H9 (cell line): Measurements from ENCODE around the gene TOMM22. TPM values are rescaled to one million over a fixed set of nuclear protein-coding genes. Genes with fewer than 3 reads are reported as not detected.

ENCODE experiments used
- DNase-seq: peaks from one replicate; pipeline ENCODE4 v3.0.0-alpha.2; 2017
- H2AFZ ChIP-seq: one replicate; pipeline ENCODE4 v1.6.1; 2013; ENCODE audit warnings: mild to moderate bottlenecking, low read length, control low read depth, moderate library complexity
- H2AK5ac ChIP-seq: 2 replicates; pipeline ENCODE4 v1.6.1; 2013; ENCODE audit warnings: low read length, control low read depth, mixed read lengths; ENCODE audit not compliant: insufficient read length
- H2BK120ac ChIP-seq: one replicate; pipeline ENCODE4 v1.6.1; 2013; ENCODE audit warnings: low read depth, mild to moderate bottlenecking, low read length, control low read depth, inconsistent platforms; ENCODE audit not compliant: poor library complexity, severe bottlenecking
- H2BK12ac ChIP-seq: 2 replicates; pipeline ENCODE4 v1.6.1; 2013; ENCODE audit warnings: low read length, control low read depth, mixed read lengths, low read depth; ENCODE audit not compliant: insufficient read length
- H2BK15ac ChIP-seq: 2 replicates; pipeline ENCODE4 v1.6.1; 2013; ENCODE audit warnings: low read depth, low read length, control low read depth
- H2BK20ac ChIP-seq: one replicate; pipeline ENCODE4 v1.6.1; 2013; ENCODE audit warnings: low read depth, mild to moderate bottlenecking, low read length, control low read depth, inconsistent platforms; ENCODE audit not compliant: poor library complexity, severe bottlenecking
- H2BK5ac ChIP-seq: 2 replicates; pipeline ENCODE4 v1.6.1; 2013; ENCODE audit warnings: low read length, control low read depth, mixed read lengths; ENCODE audit not compliant: insufficient read length
- H3K14ac ChIP-seq: 2 replicates; pipeline ENCODE4 v1.6.1; 2013; ENCODE audit warnings: low read length, control low read depth; ENCODE audit not compliant: insufficient read depth
- H3K18ac ChIP-seq: 2 replicates; pipeline ENCODE4 v1.6.1; 2013; ENCODE audit warnings: low read depth, mild to moderate bottlenecking, mixed read lengths, low read length, control low read depth; ENCODE audit not compliant: insufficient read length
- H3K23ac ChIP-seq: 2 replicates; pipeline ENCODE4 v1.6.1; 2013; ENCODE audit warnings: low read length, control low read depth, mixed read lengths, low read depth; ENCODE audit not compliant: insufficient read length
- H3K23me2 ChIP-seq: 2 replicates; pipeline ENCODE4 v1.6.1; 2013; ENCODE audit warnings: low read depth, mild to moderate bottlenecking, mixed read lengths, low read length, control low read depth; ENCODE audit not compliant: insufficient read length, poor library complexity, severe bottlenecking
- H3K27ac ChIP-seq: 2 replicates; pipeline ENCODE4 v1.5.1; 2013; ENCODE audit warnings: low read length, control low read depth, mixed read lengths, low read depth; ENCODE audit not compliant: insufficient read length
- H3K27me3 ChIP-seq: 2 replicates; pipeline ENCODE4 v1.6.1; 2013; ENCODE audit warnings: low read length, control low read depth, inconsistent platforms; ENCODE audit not compliant: insufficient read depth
- H3K4ac ChIP-seq: 2 replicates; pipeline ENCODE4 v1.6.1; 2013; ENCODE audit warnings: low read depth, mild to moderate bottlenecking, control low read depth, inconsistent platforms, low read length, moderate library complexity
- H3K4me1 ChIP-seq: 2 replicates; pipeline ENCODE4 v1.6.1; 2013; ENCODE audit warnings: low read length, control low read depth, inconsistent platforms; ENCODE audit not compliant: insufficient read depth
- H3K4me2 ChIP-seq: 2 replicates; pipeline ENCODE4 v1.6.1; 2013; ENCODE audit warnings: low read length, control low read depth, mixed read lengths; ENCODE audit not compliant: insufficient read length, insufficient read depth
- H3K56ac ChIP-seq: 2 replicates; pipeline ENCODE4 v1.6.1; 2013; ENCODE audit warnings: low read depth, mild to moderate bottlenecking, mixed read lengths, low read length, control low read depth; ENCODE audit not compliant: insufficient read length
- H3K79me1 ChIP-seq: 2 replicates; pipeline ENCODE4 v1.6.1; 2013; ENCODE audit warnings: low read depth, mild to moderate bottlenecking, moderate library complexity, low read length, control low read depth, inconsistent platforms; ENCODE audit not compliant: insufficient read depth, poor library complexity, severe bottlenecking
- H3K79me2 ChIP-seq: 2 replicates; pipeline ENCODE4 v1.6.1; 2013; ENCODE audit warnings: low read length, control low read depth, inconsistent platforms; ENCODE audit not compliant: insufficient read depth
- H3K9ac ChIP-seq: 2 replicates; pipeline ENCODE4 v1.6.1; 2013; ENCODE audit warnings: low read length, control low read depth, mixed read lengths; ENCODE audit not compliant: insufficient read length; ENCODE audit errors: extremely low read depth
- H3K9me3 ChIP-seq: one replicate; pipeline ENCODE4 v1.6.1; 2013; ENCODE audit warnings: low read depth, low read length, inconsistent platforms; ENCODE audit not compliant: control insufficient read depth
- H3T11ph ChIP-seq: one replicate; pipeline ENCODE4 v1.6.1; 2013; ENCODE audit warnings: mild to moderate bottlenecking, low read length, control low read depth, inconsistent platforms
- H4K20me1 ChIP-seq: one replicate; pipeline ENCODE4 v1.6.1; 2013; ENCODE audit not compliant: control insufficient read depth, insufficient read length, insufficient read depth
- H4K5ac ChIP-seq: 2 replicates; pipeline ENCODE4 v1.6.1; 2013; ENCODE audit warnings: low read depth, mild to moderate bottlenecking, mixed read lengths, low read length, control low read depth; ENCODE audit not compliant: insufficient read length
- H4K8ac ChIP-seq: replicated peaks from 2 replicates; pipeline ENCODE4 v1.6.1; 2013; ENCODE audit warnings: low read length, control low read depth, mixed read lengths, low read depth; ENCODE audit not compliant: insufficient read length
- H4K91ac ChIP-seq: 2 replicates; pipeline ENCODE4 v1.6.1; 2013; ENCODE audit warnings: low read depth, mild to moderate bottlenecking, moderate library complexity, mixed read lengths, low read length, control low read depth; ENCODE audit not compliant: insufficient read length
- H3K27ac Mint-ChIP-seq, 3 experiments: 2 replicates in 2 of 3; 3 replicates in 1 of 3; pipeline ENCODE4 v1.8.0; 2020 to 2021; ENCODE audit warnings: mixed read lengths in 3 of 3, mild to moderate bottlenecking in 1 of 3, moderate library complexity in 1 of 3
- H3K27me3 Mint-ChIP-seq: 2 replicates; pipeline ENCODE4 v1.8.0; 2021; ENCODE audit warnings: low read depth, mild to moderate bottlenecking, moderate library complexity, mixed read lengths
- H3K36me3 Mint-ChIP-seq, 3 experiments: 2 replicates in 2 of 3; 3 replicates in 1 of 3; pipeline ENCODE4 v1.8.0; 2020 to 2021; ENCODE audit warnings: low read depth in 3 of 3, mixed read lengths in 3 of 3; ENCODE audit not compliant: insufficient read depth in 1 of 3
- H3K4me1 Mint-ChIP-seq, 2 experiments: 2 replicates each; pipeline ENCODE4 v1.8.0; 2020; ENCODE audit warnings: mixed read lengths in 2 of 2
- H3K4me3 Mint-ChIP-seq, 2 experiments: 2 replicates in 1 of 2; 3 replicates in 1 of 2; pipeline ENCODE4 v1.8.0; 2020 to 2021; ENCODE audit warnings: mild to moderate bottlenecking in 2 of 2, mixed read lengths in 2 of 2, moderate library complexity in 1 of 2
- H3K9me3 Mint-ChIP-seq, 2 experiments: 2 replicates in 1 of 2; 3 replicates in 1 of 2; pipeline ENCODE4 v1.8.0; 2020; ENCODE audit warnings: mild to moderate bottlenecking in 2 of 2, mixed read lengths in 2 of 2, moderate library complexity in 1 of 2
- WGBS: extraction: QIAGEN DNeasy Blood & Tissue Kit; methylation state at CpG from one replicate; pipeline ENCODE4 v1.1.7; 2013; ENCODE audit warnings: missing lambda C conversion rate, low lambda C conversion rate, mixed read lengths; ENCODE audit not compliant: insufficient read length; ENCODE audit errors: extremely low coverage; 5-methylcytosine and 5-hydroxymethylcytosine counted together
- total RNA-seq: library from RNA; stranded (reverse); gene quantifications from 2 replicates; pipeline ENCODE4 v1.2.1, GENCODE V29; 2021
- TF ChIP-seq, protein P1 (sequence below): fragments of 200-600 bp; sonication (generic); conservative IDR thresholded peaks from 3 replicates; pipeline ENCODE4 v1.8.0; 2021; ENCODE audit warnings: antibody characterized with exemption, mild to moderate bottlenecking

TOMM22 gene
- total RNA-seq, 1 experiment from 2014 or later: 128 TPM

- H3K27me3 Mint-ChIP-seq: no peaks in the 10 kb centered on the region
- Histone ChIP-seq H3K9me3 (no peaks in the 10 kb centered on the region), H4K5ac (no peak overlapping the region), H3K79me1 (no peaks in the 10 kb centered on the region), H4K8ac (no peak overlapping the region), H2BK120ac (no peak overlapping the region), H2BK20ac (no peak overlapping the region), H3K14ac (no peak overlapping the region), H3K56ac (no peak overlapping the region), H2AK5ac (no peak overlapping the region), H3K18ac (no peak overlapping the region), H2AFZ (no peak overlapping the region), H2BK5ac (no peak overlapping the region), H3K79me2 (no peaks in the 10 kb centered on the region), H3T11ph (no peak overlapping the region), H4K20me1 (no peaks in the 10 kb centered on the region), H3K23me2 (no peaks in the 10 kb centered on the region), H3K9ac (no peak overlapping the region), H2BK15ac (no peak overlapping the region), H3K27ac (no peak overlapping the region), H2BK12ac (no peak overlapping the region), H4K91ac (no peak overlapping the region), H3K4me2 (no peak overlapping the region), H3K27me3 (no peaks in the 10 kb centered on the region), H3K4ac (no peak overlapping the region), H3K23ac (no peak overlapping the region), H3K4me1 (no peaks in the 10 kb centered on the region)
- peaks cover 14 to 86% (median 50%) of the 10 kb centered on the region in 3 experiments; a peak in 6 of 7 replicates for H3K36me3 Mint-ChIP-seq
- H3K27ac Mint-ChIP-seq: no peak overlapping the region; a peak in 1 of 7 replicates
- H3K9me3 Mint-ChIP-seq: no peaks in the 10 kb centered on the region
- no CpG with 5 or more reads among the region's 8 CpGs for WGBS
- H3K4me3 Mint-ChIP-seq: no peak overlapping the region
- DNase-seq: no peak
- 0 out of 4 replicates have a peak, but pooled peaks cover 0 to 3% of the 10 kb centered on the region in 2 experiments for H3K4me1 Mint-ChIP-seq
- TF ChIP-seq, protein P1, sequence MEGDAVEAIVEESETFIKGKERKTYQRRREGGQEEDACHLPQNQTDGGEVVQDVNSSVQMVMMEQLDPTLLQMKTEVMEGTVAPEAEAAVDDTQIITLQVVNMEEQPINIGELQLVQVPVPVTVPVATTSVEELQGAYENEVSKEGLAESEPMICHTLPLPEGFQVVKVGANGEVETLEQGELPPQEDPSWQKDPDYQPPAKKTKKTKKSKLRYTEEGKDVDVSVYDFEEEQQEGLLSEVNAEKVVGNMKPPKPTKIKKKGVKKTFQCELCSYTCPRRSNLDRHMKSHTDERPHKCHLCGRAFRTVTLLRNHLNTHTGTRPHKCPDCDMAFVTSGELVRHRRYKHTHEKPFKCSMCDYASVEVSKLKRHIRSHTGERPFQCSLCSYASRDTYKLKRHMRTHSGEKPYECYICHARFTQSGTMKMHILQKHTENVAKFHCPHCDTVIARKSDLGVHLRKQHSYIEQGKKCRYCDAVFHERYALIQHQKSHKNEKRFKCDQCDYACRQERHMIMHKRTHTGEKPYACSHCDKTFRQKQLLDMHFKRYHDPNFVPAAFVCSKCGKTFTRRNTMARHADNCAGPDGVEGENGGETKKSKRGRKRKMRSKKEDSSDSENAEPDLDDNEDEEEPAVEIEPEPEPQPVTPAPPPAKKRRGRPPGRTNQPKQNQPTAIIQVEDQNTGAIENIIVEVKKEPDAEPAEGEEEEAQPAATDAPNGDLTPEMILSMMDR: no peak
Observed at GRCh38 chr22:38733724-38734381, 52.1 kb downstream of the TOMM22 start.
